ENCODE results near the gene PLXNB3. TPM values are rescaled to one million over a fixed set of nuclear protein-coding genes. Genes with fewer than 3 reads are reported as not detected.

The PLXNB3 gene
- total RNA-seq (2014; rRNA removed; shearing (Covaris generic)) (3.2 and 4.1 TPM in 2 replicates), polyA plus RNA-seq (2016; fragmentation: Nextera tagmentation; extraction: Ambion mirVana) (0.30 and 0.70 TPM in 2 replicates)
- long read RNA-seq = 0 reads

- Histone ChIP-seq H3K4me3 (no peak within 1 kb of the TSS), H3K27ac (ENCODE audit: low read depth) (no peak within 1 kb of the TSS), H3K27me3 (ENCODE audit: insufficient read depth) (no peaks in the 10 kb centered on the region), H4K20me1 (replicated peaks; ENCODE audit: insufficient read depth) (no peaks in the 10 kb centered on the region), H3F3A (replicated peaks; ENCODE audit: low read depth) (no peaks in the 10 kb centered on the region), H2AFZ (no peak within 1 kb of the TSS), H3K9me2 (ENCODE audit: insufficient read depth) (no peaks in the 10 kb centered on the region), H3K4me1 (ENCODE audit: insufficient read depth) (no peaks in the 10 kb centered on the region), H3K4me2 (no peak within 1 kb of the TSS), H3K79me2 (replicated peaks; ENCODE audit: insufficient read depth) (no peaks in the 10 kb centered on the region), H3K36me3 (ENCODE audit: insufficient read depth) (no peaks in the 10 kb centered on the region)
- H3K27me3 Mint-ChIP-seq (ENCODE audit: insufficient read depth, low read depth, poor library complexity) = peaks cover 6% of the 10 kb centered on the region
- H3K4me1 Mint-ChIP-seq = peaks cover 5% of the 10 kb centered on the region; the same call in 2 of the 3 replicates
- TF ChIP-seq EZH2phosphoT487 (IDR thresholded peaks at IDR 0.05; ENCODE audit: unreplicated experiment) (no peak), STAT1 (IDR thresholded peaks at IDR 0.05; ENCODE audit: unreplicated experiment) (no peak), REST (IDR thresholded peaks at IDR 0.05; ENCODE audit: unreplicated experiment) (no peak), CTCF (conservative IDR thresholded peaks at IDR 0.05; ENCODE audit: low read depth in 2 of 2) (peak; percentile 72 to 93)
- TF ChIP-seq, protein P1, sequence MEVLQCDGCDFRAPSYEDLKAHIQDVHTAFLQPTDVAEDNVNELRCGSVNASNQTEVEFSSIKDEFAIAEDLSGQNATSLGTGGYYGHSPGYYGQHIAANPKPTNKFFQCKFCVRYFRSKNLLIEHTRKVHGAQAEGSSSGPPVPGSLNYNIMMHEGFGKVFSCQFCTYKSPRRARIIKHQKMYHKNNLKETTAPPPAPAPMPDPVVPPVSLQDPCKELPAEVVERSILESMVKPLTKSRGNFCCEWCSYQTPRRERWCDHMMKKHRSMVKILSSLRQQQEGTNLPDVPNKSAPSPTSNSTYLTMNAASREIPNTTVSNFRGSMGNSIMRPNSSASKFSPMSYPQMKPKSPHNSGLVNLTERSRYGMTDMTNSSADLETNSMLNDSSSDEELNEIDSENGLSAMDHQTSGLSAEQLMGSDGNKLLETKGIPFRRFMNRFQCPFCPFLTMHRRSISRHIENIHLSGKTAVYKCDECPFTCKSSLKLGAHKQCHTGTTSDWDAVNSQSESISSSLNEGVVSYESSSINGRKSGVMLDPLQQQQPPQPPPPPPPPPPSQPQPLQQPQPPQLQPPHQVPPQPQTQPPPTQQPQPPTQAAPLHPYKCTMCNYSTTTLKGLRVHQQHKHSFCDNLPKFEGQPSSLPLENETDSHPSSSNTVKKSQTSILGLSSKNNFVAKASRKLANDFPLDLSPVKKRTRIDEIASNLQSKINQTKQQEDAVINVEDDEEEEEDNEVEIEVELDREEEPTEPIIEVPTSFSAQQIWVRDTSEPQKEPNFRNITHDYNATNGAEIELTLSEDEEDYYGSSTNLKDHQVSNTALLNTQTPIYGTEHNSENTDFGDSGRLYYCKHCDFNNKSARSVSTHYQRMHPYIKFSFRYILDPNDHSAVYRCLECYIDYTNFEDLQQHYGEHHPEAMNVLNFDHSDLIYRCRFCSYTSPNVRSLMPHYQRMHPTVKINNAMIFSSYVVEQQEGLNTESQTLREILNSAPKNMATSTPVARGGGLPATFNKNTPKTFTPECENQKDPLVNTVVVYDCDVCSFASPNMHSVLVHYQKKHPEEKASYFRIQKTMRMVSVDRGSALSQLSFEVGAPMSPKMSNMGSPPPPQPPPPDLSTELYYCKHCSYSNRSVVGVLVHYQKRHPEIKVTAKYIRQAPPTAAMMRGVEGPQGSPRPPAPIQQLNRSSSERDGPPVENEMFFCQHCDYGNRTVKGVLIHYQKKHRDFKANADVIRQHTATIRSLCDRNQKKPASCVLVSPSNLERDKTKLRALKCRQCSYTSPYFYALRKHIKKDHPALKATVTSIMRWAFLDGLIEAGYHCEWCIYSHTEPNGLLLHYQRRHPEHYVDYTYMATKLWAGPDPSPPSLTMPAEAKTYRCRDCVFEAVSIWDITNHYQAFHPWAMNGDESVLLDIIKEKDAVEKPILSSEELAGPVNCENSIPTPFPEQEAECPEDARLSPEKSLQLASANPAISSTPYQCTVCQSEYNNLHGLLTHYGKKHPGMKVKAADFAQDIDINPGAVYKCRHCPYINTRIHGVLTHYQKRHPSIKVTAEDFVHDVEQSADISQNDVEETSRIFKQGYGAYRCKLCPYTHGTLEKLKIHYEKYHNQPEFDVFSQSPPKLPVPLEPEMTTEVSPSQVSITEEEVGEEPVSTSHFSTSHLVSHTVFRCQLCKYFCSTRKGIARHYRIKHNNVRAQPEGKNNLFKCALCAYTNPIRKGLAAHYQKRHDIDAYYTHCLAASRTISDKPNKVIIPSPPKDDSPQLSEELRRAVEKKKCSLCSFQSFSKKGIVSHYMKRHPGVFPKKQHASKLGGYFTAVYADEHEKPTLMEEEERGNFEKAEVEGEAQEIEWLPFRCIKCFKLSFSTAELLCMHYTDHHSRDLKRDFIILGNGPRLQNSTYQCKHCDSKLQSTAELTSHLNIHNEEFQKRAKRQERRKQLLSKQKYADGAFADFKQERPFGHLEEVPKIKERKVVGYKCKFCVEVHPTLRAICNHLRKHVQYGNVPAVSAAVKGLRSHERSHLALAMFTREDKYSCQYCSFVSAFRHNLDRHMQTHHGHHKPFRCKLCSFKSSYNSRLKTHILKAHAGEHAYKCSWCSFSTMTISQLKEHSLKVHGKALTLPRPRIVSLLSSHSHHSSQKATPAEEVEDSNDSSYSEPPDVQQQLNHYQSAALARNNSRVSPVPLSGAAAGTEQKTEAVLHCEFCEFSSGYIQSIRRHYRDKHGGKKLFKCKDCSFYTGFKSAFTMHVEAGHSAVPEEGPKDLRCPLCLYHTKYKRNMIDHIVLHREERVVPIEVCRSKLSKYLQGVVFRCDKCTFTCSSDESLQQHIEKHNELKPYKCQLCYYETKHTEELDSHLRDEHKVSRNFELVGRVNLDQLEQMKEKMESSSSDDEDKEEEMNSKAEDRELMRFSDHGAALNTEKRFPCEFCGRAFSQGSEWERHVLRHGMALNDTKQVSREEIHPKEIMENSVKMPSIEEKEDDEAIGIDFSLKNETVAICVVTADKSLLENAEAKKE (CRISPR knock-in tag; IDR thresholded peaks at IDR 0.05) = no peak
- no peak within 1 kb of the TSS for H3K27ac Mint-ChIP-seq
- H3K9me3 Mint-ChIP-seq = no peaks in the 10 kb centered on the region
- DNase-seq (ENCODE audit: low spot score) = peak; percentile 74
- no peak within 1 kb of the TSS for H3K4me3 Mint-ChIP-seq
- ATAC-seq = peak; percentile 82
- H3K36me3 Mint-ChIP-seq (ENCODE audit: low read depth) = no peaks in the 10 kb centered on the region
Measured at GRCh38 chrX:153763989-153764755, at the start of gene PLXNB3. TSS of gene PLXNB3 (plus strand) at chrX:153764249. CDS start at chrX:153765536, 1,287 bp downstream.

Data from GM23338 (cell line).